Peyer's patch (tissue), 4 donors: Measurements from ENCODE around the gene NELFB. TPM values are rescaled to one million over a fixed set of nuclear protein-coding genes. Genes with fewer than 3 reads are reported as not detected.

ENCODE experiments used
- DNase-seq, 3 donors: peaks; one replicate each; pipeline ENCODE4 v3.0.0-alpha.2; 2017 to 2019
- H3K27ac ChIP-seq, 4 donors: fragments of 200-600 bp; sonication (generic); one replicate each; pipeline ENCODE4 v1.5.1; 2016 to 2019
- H3K27me3 ChIP-seq, 2 donors: fragments of 200-600 bp; sonication (generic); one replicate each; pipeline ENCODE4 v1.5.1; 2019
- H3K36me3 ChIP-seq, 3 donors: fragments of 200-600 bp; sonication (generic); one replicate each; pipeline ENCODE4 v1.5.1; 2016 to 2019
- H3K4me1 ChIP-seq, 4 donors: fragments of 200-600 bp; sonication (generic); one replicate each; pipeline ENCODE4 v1.5.1; 2016 to 2019
- H3K4me3 ChIP-seq, 4 donors: fragments of 200-600 bp; sonication (generic); 1 replicate in 3 of 4; 2 replicates in 1 of 4; pipeline ENCODE4 v1.5.1; 2016 to 2019; ENCODE audit warnings: mild to moderate bottlenecking in 1 of 4
- H3K9me3 ChIP-seq, 4 donors: fragments of 200-600 bp; sonication (generic); one replicate each; pipeline ENCODE4 v1.5.1; 2016 to 2019; ENCODE audit warnings: mild to moderate bottlenecking in 1 of 4
- CTCF ChIP-seq, 6 experiments: fragments of 450-650 bp in 4 of 6; fragments of 200-600 bp in 2 of 6; sonication (generic) in 1 of 6; IDR thresholded peaks; one replicate each; pipeline ENCODE4 v1.5.1; 2017 to 2019; ENCODE audit warnings: antibody characterized with exemption in 6 of 6, mild to moderate bottlenecking in 3 of 6, moderate library complexity in 1 of 6
- POLR2A ChIP-seq, 2 donors: fragments of 450-650 bp; IDR thresholded peaks; one replicate each; pipeline ENCODE4 v1.5.1; 2017; ENCODE audit warnings: antibody characterized with exemption in 2 of 2, mild to moderate bottlenecking in 2 of 2, moderate library complexity in 2 of 2
- total RNA-seq, 4 donors: library from RNA; depleted of rRNA; stranded (reverse); fragments of >200 nt; gene quantifications; one replicate each; pipeline ENCODE4 v1.1.0, GENCODE V29; 2016

Gene NELFB
- total RNA-seq, 4 donors from 2014 or later: 47.4 to 57.8 (median 50.2) TPM

- TF ChIP-seq POLR2A (IDR thresholded peaks at IDR 0.05) (no peak), CTCF (IDR thresholded peaks at IDR 0.05) (no peak)
- Histone ChIP-seq H3K4me1 (peaks cover 7 to 79% (median 25%) of the 10 kb centered on the region in 4 donors), H3K36me3 (no peaks in the 10 kb centered on the region), H3K27me3 (peaks cover 0 to 4% of the 10 kb centered on the region in 2 donors), H3K27ac (no peak overlapping the region), H3K4me3 (no peak overlapping the region), H3K9me3 (peaks cover 0 to 4% (median 0%) of the 10 kb centered on the region in 4 donors)
- DNase-seq: no peak
These were observed 23.0 kb upstream of the NELFB start for GRCh38 chr9:137232101-137232500.

GRCh38 chr9:137232510-137232909, 22.6 kb upstream of the NELFB start:
- Histone ChIP-seq H3K4me1 (peaks cover 7 to 79% (median 24%) of the 10 kb centered on the region in 4 donors), H3K27ac (no peak overlapping the region), H3K36me3 (no peaks in the 10 kb centered on the region), H3K9me3 (peaks cover 0 to 4% (median 0%) of the 10 kb centered on the region in 4 donors), H3K4me3 (no peak overlapping the region), H3K27me3 (peaks cover 0 to 4% of the 10 kb centered on the region in 2 donors)
- no peak for DNase-seq
- TF ChIP-seq CTCF (IDR thresholded peaks at IDR 0.05): no peak
- peak in 1 of 2 donors; percentile 33 for TF ChIP-seq POLR2A (IDR thresholded peaks at IDR 0.05)

GRCh38 chr9:137233143-137233980, 21.8 kb upstream of the NELFB start:
- H3K27ac ChIP-seq: no peak overlapping the region
- H3K9me3 ChIP-seq: peaks cover 0 to 4% (median 0%) of the 10 kb centered on the region in 4 donors
- H3K27me3 ChIP-seq: peaks cover 0 to 4% of the 10 kb centered on the region in 2 donors
- no peak overlapping the region for H3K4me3 ChIP-seq
- TF ChIP-seq CTCF (IDR thresholded peaks at IDR 0.05): no peak
- TF ChIP-seq POLR2A (IDR thresholded peaks at IDR 0.05): no peak
- H3K36me3 ChIP-seq: no peaks in the 10 kb centered on the region
- H3K4me1 ChIP-seq: peaks cover 11 to 80% (median 24%) of the 10 kb centered on the region in 4 donors
- no peak for DNase-seq

- Histone ChIP-seq H3K9me3 (peaks cover 0 to 4% (median 0%) of the 10 kb centered on the region in 4 donors), H3K36me3 (no peaks in the 10 kb centered on the region), H3K4me1 (peaks cover 11 to 78% (median 24%) of the 10 kb centered on the region in 4 donors), H3K27ac (no peak overlapping the region), H3K27me3 (peaks cover 0 to 4% of the 10 kb centered on the region in 2 donors), H3K4me3 (no peak overlapping the region)
- TF ChIP-seq POLR2A (IDR thresholded peaks at IDR 0.05): no peak
- TF ChIP-seq CTCF (IDR thresholded peaks at IDR 0.05): no peak
- DNase-seq: no peak
These were observed 21.0 kb upstream of the NELFB start for GRCh38 chr9:137234055-137234697.

GRCh38 chr9:137234758-137235423, 20.2 kb upstream of the NELFB start:
- TF ChIP-seq CTCF (IDR thresholded peaks at IDR 0.05): no peak
- TF ChIP-seq POLR2A (IDR thresholded peaks at IDR 0.05): no peak
- Histone ChIP-seq H3K27me3 (peaks cover 0 to 4% of the 10 kb centered on the region in 2 donors), H3K27ac (no peak overlapping the region), H3K4me1 (peaks cover 10 to 78% (median 24%) of the 10 kb centered on the region in 4 donors), H3K36me3 (no peaks in the 10 kb centered on the region), H3K4me3 (no peak overlapping the region), H3K9me3 (peaks cover 0 to 4% (median 0%) of the 10 kb centered on the region in 4 donors)
- no peak for DNase-seq
